DOHH2 (cell line): ENCODE data around the gene IL1RAPL1.

Experiments used
- H3F3A ChIP-seq: fragments of 200-600 bp; sonication (generic), shearing (Covaris generic); 2 replicates; pipeline ENCODE4 v1.6.0; 2016; ENCODE audit warnings: antibody characterized with exemption, mild to moderate bottlenecking; ENCODE audit not compliant: control insufficient read depth, insufficient read depth
- H3K27ac ChIP-seq: fragments of 200-600 bp; sonication (generic); 2 replicates; pipeline ENCODE4 v1.5.1; 2014; ENCODE audit warnings: low read depth, mild to moderate bottlenecking, low read length, moderate library complexity
- H3K27me3 ChIP-seq: fragments of 200-600 bp; sonication (generic); 2 replicates; pipeline ENCODE4 v1.6.1; 2014; ENCODE audit warnings: mild to moderate bottlenecking, low read length, mixed read lengths; ENCODE audit not compliant: control insufficient read depth
- H3K36me3 ChIP-seq: fragments of 200-600 bp; sonication (generic); 2 replicates; pipeline ENCODE4 v1.6.1; 2014; ENCODE audit warnings: mild to moderate bottlenecking, low read length, moderate library complexity, mixed read lengths; ENCODE audit not compliant: control insufficient read depth
- H3K4me1 ChIP-seq: fragments of 200-600 bp; sonication (generic); 2 replicates; pipeline ENCODE4 v1.6.1; 2014; ENCODE audit warnings: mild to moderate bottlenecking, low read length, mixed read lengths; ENCODE audit not compliant: control insufficient read depth
- H3K4me2 ChIP-seq: fragments of 200-600 bp; sonication (generic); 2 replicates; pipeline ENCODE4 v1.6.0; 2014; ENCODE audit warnings: mild to moderate bottlenecking, low read length, moderate library complexity
- H3K4me3 ChIP-seq: fragments of 200-600 bp; sonication (generic); 2 replicates; pipeline ENCODE4 v1.5.1; 2014; ENCODE audit warnings: mild to moderate bottlenecking, low read length, mixed read lengths
- H3K79me2 ChIP-seq: fragments of 200-600 bp; sonication (generic); 2 replicates; pipeline ENCODE4 v1.6.1; 2014; ENCODE audit warnings: mild to moderate bottlenecking, low read length, mixed read lengths; ENCODE audit not compliant: control insufficient read depth
- H3K9me2 ChIP-seq: fragments of 200-600 bp; sonication (generic); replicated peaks from 2 replicates; pipeline ENCODE4 v1.6.1; 2014; ENCODE audit warnings: mild to moderate bottlenecking, low read length, mixed read lengths; ENCODE audit not compliant: control insufficient read depth
- H3K9me3 ChIP-seq: fragments of 200-600 bp; sonication (generic); 2 replicates; pipeline ENCODE4 v1.6.1; 2014; ENCODE audit warnings: antibody characterized with exemption, low read length, mixed read lengths; ENCODE audit not compliant: control insufficient read depth, insufficient read depth
- H4K20me1 ChIP-seq: fragments of 200-600 bp; sonication (generic); 2 replicates; pipeline ENCODE4 v1.6.0; 2014; ENCODE audit warnings: low read depth, mild to moderate bottlenecking, antibody characterized with exemption, low read length, moderate library complexity; ENCODE audit not compliant: control insufficient read depth, insufficient read depth
- EZH2phosphoT487 ChIP-seq: fragments of 200-600 bp; sonication (generic); IDR thresholded peaks from 2 replicates; pipeline ENCODE4 v1.6.1; 2017; ENCODE audit warnings: borderline replicate concordance, mild to moderate bottlenecking, antibody characterized with exemption, low read length, moderate library complexity, mixed read lengths
- TF ChIP-seq, protein P1 (sequence below): fragments of 200-600 bp; sonication (generic); IDR thresholded peaks from one replicate; pipeline ENCODE4 v1.5.1; 2014; ENCODE audit warnings: antibody characterized with exemption, mild to moderate bottlenecking, low read depth, low read length; ENCODE audit not compliant: poor library complexity, severe bottlenecking

IL1RAPL1 gene

DNA sequence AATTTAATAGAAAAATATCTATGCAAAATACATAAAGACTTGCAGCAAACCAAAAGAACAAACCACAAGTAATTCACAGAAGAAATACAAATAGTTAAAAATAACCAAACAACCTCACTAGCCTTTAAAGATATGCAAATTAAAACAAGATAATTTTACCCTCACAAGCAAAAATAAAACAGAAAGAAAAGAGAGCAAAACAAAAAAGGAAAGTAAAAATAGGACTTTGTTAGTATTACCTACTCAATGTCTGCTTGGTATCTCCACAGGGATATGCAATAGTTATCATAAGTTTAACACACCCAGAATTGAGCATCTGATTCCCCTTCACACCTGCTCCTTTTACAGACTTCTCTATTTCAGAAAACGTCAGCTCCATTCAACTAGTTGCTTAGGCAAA lies 890.6 kb downstream of the IL1RAPL1 start:
- TF ChIP-seq, protein P1, sequence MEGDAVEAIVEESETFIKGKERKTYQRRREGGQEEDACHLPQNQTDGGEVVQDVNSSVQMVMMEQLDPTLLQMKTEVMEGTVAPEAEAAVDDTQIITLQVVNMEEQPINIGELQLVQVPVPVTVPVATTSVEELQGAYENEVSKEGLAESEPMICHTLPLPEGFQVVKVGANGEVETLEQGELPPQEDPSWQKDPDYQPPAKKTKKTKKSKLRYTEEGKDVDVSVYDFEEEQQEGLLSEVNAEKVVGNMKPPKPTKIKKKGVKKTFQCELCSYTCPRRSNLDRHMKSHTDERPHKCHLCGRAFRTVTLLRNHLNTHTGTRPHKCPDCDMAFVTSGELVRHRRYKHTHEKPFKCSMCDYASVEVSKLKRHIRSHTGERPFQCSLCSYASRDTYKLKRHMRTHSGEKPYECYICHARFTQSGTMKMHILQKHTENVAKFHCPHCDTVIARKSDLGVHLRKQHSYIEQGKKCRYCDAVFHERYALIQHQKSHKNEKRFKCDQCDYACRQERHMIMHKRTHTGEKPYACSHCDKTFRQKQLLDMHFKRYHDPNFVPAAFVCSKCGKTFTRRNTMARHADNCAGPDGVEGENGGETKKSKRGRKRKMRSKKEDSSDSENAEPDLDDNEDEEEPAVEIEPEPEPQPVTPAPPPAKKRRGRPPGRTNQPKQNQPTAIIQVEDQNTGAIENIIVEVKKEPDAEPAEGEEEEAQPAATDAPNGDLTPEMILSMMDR, result no peak
- TF ChIP-seq EZH2phosphoT487, result no peak
- no peaks in the 10 kb centered on the region for H4K20me1 ChIP-seq
- H3K4me2 ChIP-seq, result peak overlapping the region; percentile 45
- no peak overlapping the region for H3K4me3 ChIP-seq
- H3K27ac ChIP-seq, result no peak overlapping the region
- no peaks in the 10 kb centered on the region for H3K36me3 ChIP-seq
- no peaks in the 10 kb centered on the region for H3K9me3 ChIP-seq
- no peaks in the 10 kb centered on the region for H3F3A ChIP-seq
- no peaks in the 10 kb centered on the region for H3K27me3 ChIP-seq
- H3K9me2 ChIP-seq, result no peaks in the 10 kb centered on the region
- peaks cover 10% of the 10 kb centered on the region for H3K4me1 ChIP-seq
- H3K79me2 ChIP-seq, result no peaks in the 10 kb centered on the region

DNA sequence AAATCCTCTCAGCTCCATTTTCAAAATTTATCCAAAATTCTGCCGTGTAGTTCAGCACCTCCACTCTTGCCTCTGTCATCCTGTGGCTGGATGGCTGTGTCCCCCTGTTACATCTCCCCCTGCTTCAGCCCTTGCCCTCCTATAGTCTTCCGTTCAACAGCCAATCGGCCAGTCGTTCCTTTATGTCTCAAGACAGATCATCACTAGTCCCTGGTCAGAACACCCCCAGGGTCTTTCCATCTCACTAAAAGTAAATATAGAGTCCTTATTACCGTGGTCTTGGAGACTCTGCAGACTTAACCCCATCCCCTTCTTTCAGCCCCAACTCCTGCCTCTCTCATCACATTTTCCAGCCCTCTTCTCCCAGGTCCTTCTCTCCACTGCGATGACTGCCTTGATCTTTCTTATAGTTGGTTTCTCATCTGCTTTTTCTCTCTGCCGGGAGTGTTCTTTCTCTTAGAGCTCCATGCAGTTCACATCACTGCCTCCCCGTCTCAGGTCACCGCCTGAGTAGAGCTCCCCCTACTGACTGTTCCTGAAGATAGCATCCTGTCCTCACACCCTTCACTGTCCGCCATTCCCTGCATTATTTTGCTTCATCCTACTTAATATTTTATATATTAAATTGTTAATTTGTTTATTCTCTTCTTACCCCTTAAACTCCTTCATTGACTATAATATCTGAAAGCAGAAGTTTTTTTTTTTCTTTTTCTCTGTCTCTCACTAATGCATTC lies 891.3 kb downstream of the IL1RAPL1 start:
- no peak overlapping the region for H3K27ac ChIP-seq
- no peaks in the 10 kb centered on the region for H3F3A ChIP-seq
- peaks cover 10% of the 10 kb centered on the region for H3K4me1 ChIP-seq
- H3K36me3 ChIP-seq, result no peaks in the 10 kb centered on the region
- H3K79me2 ChIP-seq, result no peaks in the 10 kb centered on the region
- H3K4me2 ChIP-seq, result peak overlapping the region; percentile 45
- no peaks in the 10 kb centered on the region for H3K27me3 ChIP-seq
- H3K9me3 ChIP-seq, result no peaks in the 10 kb centered on the region
- peak overlapping the region; percentile 20; the same call in 1 of the 2 replicates for H3K4me3 ChIP-seq
- TF ChIP-seq, protein P1, result peak; percentile 44
- no peak for TF ChIP-seq EZH2phosphoT487
- H3K9me2 ChIP-seq, result no peaks in the 10 kb centered on the region
- H4K20me1 ChIP-seq, result no peaks in the 10 kb centered on the region

DNA sequence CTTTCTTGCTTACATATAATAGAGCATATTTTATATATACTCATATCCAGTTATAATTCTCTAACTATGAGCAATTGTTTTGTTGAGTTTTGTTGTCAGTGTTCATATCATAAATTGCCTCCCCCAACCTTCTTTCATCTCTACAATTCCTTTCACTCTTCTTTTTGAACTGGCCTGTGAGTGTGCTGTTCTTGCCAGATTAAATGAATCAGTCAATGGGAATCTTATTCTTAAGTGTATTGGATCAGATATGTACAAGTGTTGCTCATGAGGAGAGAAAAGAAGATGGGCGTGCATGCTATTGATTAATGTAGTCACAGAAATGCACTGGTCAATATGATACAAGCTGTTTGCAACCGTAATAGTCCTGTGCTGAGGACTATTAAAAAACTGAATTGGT lies 900.0 kb downstream of the IL1RAPL1 start:
- H3K27me3 ChIP-seq, result no peaks in the 10 kb centered on the region
- no peak for TF ChIP-seq EZH2phosphoT487
- TF ChIP-seq, protein P1, result no peak
- no peak overlapping the region for H3K4me2 ChIP-seq
- no peak overlapping the region for H3K4me3 ChIP-seq
- H3K9me2 ChIP-seq, result no peaks in the 10 kb centered on the region
- no peaks in the 10 kb centered on the region for H4K20me1 ChIP-seq
- no peaks in the 10 kb centered on the region for H3F3A ChIP-seq
- H3K79me2 ChIP-seq, result no peaks in the 10 kb centered on the region
- no peaks in the 10 kb centered on the region for H3K4me1 ChIP-seq
- H3K27ac ChIP-seq, result no peak overlapping the region
- H3K9me3 ChIP-seq, result no peaks in the 10 kb centered on the region
- H3K36me3 ChIP-seq, result no peaks in the 10 kb centered on the region
